ENCODE measurements around the gene MAPK1IP1L.

GRCh38 chr14:55045087-55045486, 6.4 kb upstream of the MAPK1IP1L start:
- no peak for TF ChIP-seq CTCF (conservative IDR thresholded peaks at IDR 0.05; ENCODE audit: low read depth, low read length)
- no peak for TF ChIP-seq CHD1 (IDR thresholded peaks at IDR 0.05; ENCODE audit: low read depth, low read length)

Measured in IMR-90 (cell line).